RKO (cell line): Measurements from ENCODE around the gene NANOS1.
A peak's percentile ranks its signal among the peaks of the same experiment; 100 is the strongest.
"Not testable (repeated sequence)": the region's sequence is repeated elsewhere in the genome, so short reads cannot be mapped to it uniquely, and the experiment has no call there.

Experiments
- DNase-seq: peaks from one replicate; pipeline ENCODE4 v3.0.0-alpha.2; 2016; ENCODE audit warnings: low spot score

Gene NANOS1

DNA sequence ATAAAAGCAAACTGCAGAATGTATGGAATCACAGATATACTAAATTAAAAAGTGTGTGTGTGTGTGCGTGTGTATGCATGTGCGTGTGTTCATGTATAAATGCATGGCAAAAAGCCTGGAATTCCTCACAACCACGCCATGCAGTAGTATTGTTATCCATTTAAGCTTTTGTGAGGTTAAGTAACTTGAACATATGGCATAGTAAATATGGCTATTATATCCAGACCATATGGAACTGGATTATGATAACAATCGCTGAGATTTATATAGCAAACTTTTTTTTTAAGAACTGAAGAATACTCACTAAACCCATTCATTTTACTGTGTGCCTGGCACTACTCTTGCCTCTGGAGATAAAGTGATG is 22.3 kb upstream of the NANOS1 start:
- DNase-seq, result no peak

DNA sequence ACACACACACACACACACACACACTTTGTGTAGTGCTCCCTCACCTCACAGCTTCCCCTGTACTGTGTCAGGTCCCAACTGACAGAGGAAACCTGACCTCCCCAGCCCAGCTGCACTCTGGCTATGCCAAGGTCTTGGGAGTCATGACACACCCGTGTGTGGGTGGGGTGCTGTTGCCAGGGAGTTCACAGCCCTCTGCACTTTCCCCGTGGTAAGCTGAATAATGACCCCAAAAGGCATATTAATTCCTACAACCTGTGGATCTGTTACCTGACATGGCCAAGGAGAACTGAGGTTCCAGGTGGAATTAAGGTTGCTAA is 8.9 kb upstream of the NANOS1 start:
- DNase-seq, result peak; percentile 66

- DNase-seq, result peak; percentile 63
Measured at GRCh38 chr10:119022846-119023552, 6.5 kb upstream of the NANOS1 start.

- DNase-seq, result no peak
Measured at GRCh38 chr10:119023553-119023868, 6.0 kb upstream of the NANOS1 start.

DNA sequence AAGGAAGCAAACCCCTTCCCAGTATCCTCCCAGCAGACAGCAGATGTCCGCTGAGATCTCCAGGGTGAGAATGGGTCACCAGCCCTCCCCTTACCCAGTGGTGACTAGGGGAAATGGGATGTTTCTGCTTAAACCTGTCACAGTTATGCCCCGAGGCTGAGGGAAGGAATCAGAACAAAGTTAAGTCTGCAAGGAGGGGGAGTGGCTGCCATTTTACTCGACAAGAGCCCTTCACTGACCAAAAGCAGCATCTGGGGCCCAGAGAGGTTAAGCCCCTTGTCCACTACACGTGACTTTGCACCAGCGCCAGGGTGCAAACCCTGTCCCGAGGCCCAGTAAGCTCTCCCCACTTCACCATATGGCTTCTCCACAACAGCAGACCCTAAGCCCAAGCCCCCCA is 4.6 kb upstream of the NANOS1 start:
- no peak for DNase-seq

DNA sequence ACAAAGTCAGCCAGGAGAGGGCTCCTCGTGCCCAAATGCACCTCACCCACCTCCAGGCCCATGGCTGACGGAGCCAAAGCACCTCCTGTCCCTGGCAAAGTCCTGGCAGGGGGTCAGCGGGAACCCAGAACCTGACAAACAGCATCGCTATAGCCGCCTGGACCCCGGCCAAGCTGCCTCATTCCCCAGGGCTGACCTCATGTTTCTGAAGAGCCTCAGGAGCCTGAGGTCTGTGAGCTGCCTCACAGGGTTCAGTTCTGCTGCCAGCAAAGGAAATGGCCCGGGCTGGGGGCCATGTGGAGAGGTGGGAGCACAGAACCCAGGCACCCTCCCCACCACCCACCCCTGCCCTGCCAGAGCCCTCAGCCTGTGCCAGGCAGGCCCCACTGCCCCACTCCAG is 4.2 kb upstream of the NANOS1 start:
- peak; percentile 32 for DNase-seq

DNA sequence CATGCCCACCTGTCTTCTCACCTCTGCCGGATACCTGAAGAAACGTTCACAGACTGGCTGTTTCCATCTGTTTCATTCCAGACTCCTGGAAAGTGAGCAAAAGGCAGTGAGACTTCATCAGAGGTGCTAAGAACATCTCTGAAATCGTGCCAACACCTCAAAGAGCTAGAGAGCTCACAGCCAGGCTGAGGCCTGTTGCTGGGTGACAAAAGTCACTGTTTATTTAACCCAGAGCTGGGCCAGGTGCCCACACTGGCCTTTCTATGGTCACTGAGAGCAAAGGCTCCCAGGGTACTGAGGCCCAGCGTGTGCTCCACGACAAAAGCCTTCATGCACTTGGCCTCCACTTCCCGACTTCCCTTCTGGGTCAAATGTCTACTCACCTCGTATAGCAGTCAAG is 3.7 kb upstream of the NANOS1 start:
- no peak for DNase-seq

- no peak for DNase-seq
Measured at GRCh38 chr10:119026301-119027110, 3.0 kb upstream of the NANOS1 start.

DNA sequence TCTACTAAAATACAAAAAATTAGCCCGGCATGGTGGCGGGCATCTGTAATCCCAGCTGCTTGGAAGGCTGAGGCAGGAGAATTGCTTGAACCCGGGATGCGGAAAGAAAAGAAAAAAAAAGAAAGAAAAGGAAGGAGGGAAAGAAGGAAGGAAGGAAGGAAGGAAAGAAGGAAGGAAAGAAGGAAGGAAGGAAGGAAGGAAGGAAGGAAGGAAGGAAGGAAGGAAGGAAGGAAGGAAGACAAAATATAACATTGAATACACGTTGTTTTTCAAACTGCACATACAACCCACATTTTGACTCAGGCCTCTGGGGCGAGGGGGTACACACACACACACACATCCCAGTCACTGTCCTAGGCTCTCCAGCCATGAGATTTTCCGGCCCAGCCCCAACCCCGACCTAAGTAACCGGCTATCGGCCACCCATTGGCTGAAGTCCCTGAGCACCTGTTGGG is 1.0 kb upstream of the NANOS1 start:
- not testable (repeated sequence) for DNase-seq

DNA sequence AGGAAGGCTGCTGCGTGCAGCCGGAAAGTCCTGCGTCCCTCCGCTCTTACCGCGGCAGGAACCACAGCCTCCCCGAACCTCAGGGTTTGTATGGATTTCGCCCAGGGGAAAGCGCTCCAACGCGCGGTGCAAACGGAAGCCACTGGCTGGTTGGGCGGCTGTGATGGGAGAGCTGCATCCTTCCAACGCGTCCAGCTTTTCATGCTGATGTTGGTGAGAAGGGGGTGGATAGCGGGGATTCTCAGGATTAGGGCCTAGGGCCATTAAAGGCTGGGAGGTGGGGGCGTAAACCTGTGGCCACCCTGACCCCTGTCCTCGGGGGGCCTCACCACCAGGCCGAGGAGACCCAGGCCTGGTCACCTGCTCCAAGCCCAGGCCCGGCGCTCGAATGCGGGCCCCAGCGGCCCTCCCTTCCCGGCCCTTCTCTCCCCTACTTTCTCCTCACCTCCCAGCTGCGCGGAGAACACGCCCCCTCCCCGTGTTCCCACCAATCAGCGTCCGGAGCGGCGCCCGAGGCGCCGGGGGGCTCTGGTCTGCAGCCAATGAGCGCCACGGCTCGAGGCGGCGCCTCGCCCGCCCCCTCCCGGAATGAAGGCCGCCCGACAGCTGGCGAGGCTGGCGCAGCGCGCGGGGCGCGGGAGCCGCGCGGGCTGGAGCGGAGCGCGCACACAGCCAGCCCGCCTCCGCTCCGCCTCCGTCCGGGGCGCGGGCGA is 458 bp upstream of the NANOS1 start:
- DNase-seq, result peak; percentile 83

- peak; percentile 72 for DNase-seq
Measured at GRCh38 chr10:119030421-119031250, 1.1 kb downstream of the NANOS1 start.

DNA sequence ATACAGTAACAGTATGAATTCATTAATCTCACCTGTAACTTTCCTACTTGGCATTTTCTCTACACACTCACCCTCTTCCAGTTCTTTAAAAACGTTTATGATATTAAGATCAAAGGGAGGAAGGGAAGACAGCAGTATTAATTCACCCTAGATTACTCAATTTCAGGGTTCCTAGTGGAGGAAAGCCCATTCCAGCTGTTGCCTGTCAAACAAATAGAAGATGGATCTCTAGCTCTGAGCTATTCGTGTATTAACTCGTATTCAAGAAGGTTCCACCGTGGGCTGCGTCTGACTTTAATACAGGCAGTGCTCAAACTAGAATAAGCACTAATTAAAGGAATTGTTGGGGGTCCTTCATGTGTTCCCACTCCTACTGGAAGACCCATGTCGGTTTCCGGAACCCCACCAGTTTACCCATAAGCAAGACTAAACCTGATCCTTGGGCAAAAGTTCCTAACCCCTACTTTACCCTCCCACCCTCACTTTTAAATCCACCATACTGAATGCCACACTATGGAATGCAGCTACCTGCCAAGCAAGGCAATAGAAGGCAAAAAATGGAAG is 2.1 kb downstream of the NANOS1 start:
- peak; percentile 22 for DNase-seq

GRCh38 chr10:119039161-119039560 is 9.6 kb downstream of the NANOS1 start:
- DNase-seq, result no peak

DNA sequence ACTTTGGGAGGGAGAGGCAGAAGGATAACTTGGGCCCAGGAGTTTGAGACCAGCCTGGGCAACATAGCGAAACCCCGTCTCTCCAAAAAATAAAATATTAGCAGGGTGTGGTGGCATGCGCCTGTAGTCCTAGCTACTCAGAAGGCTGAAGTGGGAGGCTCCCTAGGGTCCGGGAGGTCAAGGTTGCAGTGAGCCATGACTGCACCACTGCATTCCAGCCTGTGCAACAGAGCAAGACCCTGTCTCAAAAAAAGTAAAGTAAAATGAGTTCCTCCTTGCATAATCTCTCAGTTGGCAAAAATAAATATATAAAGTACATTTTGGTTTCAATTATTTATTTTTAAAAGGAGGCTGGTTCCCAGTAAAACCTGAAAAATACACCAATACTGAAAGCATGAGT is 11.8 kb downstream of the NANOS1 start:
- DNase-seq, result no peak

DNA sequence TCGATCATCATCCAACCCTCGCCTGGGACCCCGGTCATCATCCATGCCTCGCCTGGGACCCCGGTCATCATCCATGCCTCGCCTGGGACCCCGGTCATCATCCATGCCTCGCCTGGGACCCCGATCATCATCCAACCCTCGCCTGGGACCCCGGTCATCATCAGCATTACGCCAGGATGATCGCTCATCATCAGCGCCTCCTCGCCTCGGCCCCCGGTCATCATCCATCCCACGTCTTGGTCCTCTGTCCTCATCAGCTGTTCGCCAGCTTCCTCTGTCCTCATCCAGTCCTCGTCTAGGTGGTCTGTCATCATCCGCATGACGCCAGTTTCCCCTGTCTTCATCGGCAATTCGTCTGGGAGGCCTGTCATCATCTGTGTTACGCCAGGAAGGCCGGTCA is 12.7 kb downstream of the NANOS1 start:
- DNase-seq, result no peak

DNA sequence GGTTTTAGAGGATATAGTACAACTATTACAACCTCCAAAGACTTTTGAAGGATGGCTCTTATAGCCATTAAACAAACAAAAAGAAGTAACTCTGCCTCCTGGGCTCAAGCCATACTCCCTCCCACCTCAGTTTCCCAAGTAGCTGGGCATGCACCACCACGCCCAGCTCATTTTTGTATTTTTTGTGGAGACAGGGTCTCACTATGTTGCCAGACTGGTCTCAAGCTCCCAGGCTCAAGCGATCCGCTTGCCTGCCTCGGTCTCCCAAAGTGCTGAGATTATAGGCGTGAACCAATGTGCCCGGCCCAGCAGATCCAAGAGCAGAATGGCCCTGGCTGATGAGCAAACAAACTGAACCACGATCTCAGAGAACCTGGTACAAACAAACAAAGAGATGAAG is 16.0 kb downstream of the NANOS1 start:
- DNase-seq, result no peak

- no peak for DNase-seq
Measured at GRCh38 chr10:119049361-119049760, 19.8 kb downstream of the NANOS1 start.

DNA sequence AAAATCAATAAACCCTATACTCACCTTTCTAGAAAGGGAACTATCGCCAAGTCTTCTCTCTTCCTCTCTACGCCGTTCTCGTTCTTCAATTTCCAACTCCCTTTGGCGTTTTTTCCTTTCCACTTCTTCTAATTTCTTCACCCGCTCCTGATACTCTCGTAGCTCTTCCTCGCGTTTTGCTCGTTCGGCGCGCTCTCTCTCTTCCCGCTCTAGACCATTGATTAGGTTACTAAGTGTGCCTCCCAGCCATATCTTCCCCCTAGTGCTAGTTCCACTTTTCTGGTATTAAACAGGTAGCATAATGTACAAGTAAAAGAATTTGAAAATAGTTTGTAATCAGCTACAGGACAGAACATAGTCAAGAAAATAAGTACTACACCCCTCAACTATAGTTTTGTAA is 20.3 kb downstream of the NANOS1 start:
- DNase-seq, result no peak

DNA sequence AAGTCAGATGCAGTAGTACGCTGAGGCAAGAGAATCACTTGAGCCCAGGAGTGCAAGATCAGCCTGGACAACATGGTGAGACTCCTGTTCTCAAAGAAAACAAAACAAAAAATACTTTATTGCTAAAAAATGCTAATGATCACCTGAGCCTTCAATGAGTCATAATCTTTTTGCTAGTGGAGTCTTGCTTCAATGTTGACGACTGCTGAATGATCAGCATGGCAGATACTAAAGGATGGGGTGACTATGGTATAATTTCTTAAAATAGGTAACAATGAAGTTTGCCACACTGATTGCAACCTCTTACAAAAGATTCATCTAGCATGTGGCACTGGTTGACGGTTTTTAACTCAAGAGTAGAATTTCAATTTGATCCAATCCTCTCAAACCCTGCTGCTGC is 22.3 kb downstream of the NANOS1 start:
- DNase-seq, result no peak

DNA sequence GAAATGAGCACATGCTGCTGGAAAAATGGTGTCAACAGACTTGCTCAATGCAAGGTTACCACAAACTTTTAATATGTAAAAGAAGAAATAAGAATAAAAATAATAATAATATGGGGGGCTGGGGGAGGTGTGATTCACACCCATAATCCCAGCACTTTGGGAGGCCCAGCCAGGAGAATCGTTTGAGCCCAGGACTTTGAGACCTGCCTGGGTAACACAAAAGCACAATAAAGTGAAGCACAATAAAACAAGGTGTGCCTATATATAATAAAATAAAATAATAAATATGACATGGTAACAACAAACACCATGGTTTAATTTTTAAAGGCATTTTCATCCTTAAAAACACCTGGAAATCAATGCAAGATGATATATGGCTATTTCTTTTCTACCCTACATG is 26.0 kb downstream of the NANOS1 start:
- no peak for DNase-seq

GRCh38 chr10:119058010-119058409 is 28.5 kb downstream of the NANOS1 start:
- DNase-seq, result no peak

GRCh38 chr10:119059557-119059956 is 30.0 kb downstream of the NANOS1 start:
- no peak for DNase-seq
